HG03097 (cell line): ENCODE measurements around the gene WNT1.

Source experiments
- ATAC-seq: cut with Tn5 transposase; IDR thresholded peaks from one replicate; pipeline ENCODE4 v1.9.1; 2021; ENCODE audit not compliant: unreplicated experiment, low FRiP score

WNT1 gene

DNA sequence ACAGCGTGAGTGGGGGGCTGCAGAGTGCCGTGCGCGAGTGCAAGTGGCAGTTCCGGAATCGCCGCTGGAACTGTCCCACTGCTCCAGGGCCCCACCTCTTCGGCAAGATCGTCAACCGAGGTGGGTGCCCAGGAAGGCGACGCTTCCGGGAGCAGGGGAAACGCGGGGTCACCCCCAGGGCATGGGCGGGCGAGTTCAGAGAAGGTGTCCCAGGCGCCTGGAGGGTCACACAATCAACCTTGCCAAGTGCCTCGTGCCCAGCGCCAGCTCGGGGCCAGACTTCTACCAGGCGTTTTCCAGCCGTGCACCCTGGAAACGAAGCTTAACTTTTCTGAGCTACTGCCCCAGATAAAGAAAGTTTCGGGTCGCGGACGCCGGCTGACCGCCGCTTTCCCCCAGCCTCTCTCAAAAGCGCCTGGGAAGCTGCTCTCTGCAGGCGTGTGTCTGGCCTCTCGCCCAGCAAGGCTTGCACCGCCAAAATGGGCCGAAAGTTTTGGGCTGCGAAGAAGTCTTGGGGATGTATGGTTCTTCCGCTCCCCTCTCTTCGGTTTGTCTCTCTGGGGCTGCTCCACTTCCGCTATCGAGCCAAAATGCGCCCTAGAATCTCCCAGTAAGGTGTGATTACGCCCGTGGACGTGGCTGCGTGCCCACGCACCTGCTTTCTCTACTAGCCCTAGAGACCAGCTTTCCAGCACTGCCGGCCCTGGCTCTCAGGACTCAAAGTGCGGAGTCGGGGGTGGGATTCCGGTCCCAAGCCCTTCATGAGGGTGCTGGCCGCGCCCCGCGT is 1.7 kb downstream of the WNT1 start:
- no peak for ATAC-seq

DNA sequence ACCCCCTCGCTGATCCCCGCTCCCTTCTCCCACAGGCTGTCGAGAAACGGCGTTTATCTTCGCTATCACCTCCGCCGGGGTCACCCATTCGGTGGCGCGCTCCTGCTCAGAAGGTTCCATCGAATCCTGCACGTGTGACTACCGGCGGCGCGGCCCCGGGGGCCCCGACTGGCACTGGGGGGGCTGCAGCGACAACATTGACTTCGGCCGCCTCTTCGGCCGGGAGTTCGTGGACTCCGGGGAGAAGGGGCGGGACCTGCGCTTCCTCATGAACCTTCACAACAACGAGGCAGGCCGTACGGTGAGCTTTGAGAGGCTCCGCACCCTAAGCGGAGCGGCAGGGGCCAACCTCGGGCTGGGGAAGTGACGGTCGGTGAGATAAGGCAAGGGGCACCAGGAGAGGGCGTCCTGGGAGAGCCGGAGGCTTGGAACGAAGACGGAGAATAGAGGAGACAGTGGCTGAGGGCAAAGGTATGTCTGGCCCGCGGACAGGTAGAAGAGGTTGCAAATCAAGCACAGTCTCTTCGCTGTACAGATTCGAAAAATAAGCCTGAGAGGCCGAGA is 2.3 kb downstream of the WNT1 start:
- no peak for ATAC-seq

DNA sequence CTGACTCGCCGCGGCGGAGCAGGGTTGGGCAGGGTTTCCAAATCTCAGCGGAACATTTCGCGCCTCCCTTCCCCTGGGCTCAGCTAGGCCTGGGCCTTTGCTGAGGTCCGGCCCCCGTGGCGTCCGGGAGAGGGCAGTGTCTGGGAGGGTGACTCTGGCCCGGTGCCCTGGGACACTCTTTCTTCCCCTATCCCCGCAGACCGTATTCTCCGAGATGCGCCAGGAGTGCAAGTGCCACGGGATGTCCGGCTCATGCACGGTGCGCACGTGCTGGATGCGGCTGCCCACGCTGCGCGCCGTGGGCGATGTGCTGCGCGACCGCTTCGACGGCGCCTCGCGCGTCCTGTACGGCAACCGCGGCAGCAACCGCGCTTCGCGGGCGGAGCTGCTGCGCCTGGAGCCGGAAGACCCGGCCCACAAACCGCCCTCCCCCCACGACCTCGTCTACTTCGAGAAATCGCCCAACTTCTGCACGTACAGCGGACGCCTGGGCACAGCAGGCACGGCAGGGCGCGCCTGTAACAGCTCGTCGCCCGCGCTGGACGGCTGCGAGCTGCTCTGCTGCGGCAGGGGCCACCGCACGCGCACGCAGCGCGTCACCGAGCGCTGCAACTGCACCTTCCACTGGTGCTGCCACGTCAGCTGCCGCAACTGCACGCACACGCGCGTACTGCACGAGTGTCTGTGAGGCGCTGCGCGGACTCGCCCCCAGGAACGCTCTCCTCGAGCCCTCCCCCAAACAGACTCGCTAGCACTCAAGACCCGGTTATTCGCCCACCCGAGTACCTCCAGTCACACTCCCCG is 3.0 kb downstream of the WNT1 start:
- ATAC-seq, result no peak

DNA sequence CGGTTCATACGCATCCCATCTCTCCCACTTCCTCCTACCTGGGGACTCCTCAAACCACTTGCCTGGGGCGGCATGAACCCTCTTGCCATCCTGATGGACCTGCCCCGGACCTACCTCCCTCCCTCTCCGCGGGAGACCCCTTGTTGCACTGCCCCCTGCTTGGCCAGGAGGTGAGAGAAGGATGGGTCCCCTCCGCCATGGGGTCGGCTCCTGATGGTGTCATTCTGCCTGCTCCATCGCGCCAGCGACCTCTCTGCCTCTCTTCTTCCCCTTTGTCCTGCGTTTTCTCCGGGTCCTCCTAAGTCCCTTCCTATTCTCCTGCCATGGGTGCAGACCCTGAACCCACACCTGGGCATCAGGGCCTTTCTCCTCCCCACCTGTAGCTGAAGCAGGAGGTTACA is 3.6 kb downstream of the WNT1 start:
- no peak for ATAC-seq

DNA sequence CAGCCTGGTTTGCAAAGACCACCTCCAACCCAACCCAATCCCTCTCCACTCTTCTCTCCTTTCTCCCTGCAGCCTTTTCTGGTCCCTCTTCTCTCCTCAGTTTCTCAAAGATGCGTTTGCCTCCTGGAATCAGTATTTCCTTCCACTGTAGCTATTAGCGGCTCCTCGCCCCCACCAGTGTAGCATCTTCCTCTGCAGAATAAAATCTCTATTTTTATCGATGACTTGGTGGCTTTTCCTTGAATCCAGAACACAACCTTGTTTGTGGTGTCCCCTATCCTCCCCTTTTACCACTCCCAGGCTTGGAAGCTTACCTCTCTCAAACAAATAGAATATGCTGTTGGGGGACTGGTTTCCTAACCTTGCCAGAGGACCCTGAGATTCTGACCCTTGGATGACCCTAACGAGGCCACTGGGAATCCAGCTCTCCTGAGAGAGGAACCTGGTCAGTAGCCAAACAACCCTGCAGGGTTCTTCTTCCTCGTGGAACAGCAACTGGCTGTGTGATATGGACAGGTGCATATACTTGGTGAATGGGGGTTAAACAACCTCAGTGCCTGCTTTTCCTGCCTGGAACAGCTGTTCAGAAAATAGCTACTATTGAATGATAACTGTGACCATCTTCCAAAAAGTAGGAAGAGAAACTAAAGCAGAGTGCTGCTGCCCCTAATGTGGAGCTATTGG is 4.4 kb downstream of the WNT1 start:
- ATAC-seq, result no peak

DNA sequence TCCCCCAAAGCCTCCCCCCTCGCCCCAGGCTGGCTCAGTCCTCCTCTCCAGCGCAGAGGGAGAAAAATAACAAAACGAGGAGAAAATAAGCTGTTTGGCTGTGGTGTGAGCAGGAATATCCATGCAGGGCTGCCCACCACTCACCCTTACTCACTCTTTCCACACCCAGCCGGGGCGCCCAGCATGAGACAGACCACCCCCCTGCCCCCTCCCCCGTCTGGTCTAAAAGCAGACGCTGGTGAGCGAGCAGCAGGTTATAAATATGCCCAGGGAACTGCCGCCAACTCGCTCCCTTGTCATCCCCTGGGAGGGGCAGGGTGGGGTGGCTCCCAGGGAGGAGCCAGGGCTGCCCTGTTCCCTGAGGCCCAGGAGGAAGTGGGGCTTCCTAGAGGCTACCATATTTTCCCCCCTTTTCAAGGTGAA is 7.4 kb downstream of the WNT1 start:
- ATAC-seq, result no peak

DNA sequence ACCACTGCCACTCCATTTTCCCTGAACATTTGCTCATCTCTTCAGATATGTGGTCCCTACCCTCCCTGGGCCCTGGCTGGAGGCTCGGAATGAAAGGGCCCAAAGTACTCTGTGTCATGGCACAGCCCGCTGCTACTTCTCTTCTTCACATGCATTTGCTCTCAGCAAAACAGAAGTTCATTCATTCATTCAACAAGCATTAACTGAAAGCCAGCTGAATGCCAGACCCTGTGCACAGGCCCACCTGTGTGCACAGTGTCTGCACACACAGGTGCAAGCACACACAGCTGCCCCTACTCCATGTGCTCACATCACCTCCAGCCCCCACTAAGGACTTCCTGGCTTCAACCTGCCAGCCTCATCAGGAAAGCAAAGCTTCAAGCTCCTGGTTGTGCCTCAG is 7.8 kb downstream of the WNT1 start:
- ATAC-seq, result no peak

DNA sequence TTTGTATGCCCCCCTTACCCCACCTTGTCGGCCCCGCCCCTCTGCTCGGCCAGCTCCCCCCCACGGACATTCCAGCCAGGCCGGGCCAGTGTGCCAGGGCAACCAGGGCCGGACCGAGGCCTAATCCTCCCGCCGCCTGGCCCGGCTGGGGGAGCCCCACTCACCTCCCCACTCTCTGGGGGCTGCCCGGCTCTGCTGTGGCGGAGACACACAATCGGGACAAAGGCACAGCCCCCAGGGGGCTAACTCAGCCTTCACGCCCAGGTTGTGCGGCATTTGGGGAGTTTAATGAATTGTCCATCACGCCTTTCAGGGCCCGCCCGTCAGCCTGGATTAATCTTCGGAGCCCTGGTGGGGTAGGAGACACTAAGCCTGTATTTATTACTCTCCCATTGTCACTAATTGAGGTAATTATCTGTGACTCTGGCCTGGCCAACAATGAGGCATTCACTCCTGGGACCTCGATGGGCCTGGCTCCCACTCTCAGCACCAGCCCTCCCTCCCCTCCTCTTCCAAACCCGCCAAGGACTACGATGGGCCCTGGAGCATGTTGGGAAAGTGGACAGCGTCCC is 8.7 kb downstream of the WNT1 start:
- no peak for ATAC-seq

DNA sequence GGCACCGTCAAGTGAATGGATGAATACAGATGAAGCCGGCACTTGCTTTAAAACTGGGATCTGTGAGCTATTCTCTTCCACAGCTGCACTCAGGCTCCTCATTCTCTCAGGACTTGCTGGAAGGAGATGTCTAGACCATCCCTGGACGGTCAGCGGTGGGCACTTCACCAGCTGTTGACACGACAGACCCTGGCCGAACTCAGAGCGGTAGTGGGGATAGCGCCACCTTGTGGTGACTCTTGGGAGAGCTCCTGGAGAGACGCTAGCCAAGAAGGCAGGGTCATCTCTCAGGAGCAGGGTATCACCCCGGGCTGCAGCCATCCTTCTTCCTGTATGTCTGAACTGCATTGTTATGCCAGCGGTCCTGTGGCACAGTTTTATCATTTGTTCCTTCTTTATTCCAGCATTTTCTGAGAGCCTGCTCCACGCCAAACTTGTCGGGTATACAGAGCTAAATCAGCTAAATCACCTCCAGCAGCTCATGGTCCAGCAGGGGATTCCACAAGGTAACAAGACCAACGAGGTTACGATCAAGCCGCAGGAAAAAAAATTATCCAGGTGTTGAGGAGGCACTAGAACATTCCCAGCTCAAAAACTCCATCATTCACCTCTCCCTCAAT is 10.0 kb downstream of the WNT1 start:
- peak; percentile 58 for ATAC-seq

DNA sequence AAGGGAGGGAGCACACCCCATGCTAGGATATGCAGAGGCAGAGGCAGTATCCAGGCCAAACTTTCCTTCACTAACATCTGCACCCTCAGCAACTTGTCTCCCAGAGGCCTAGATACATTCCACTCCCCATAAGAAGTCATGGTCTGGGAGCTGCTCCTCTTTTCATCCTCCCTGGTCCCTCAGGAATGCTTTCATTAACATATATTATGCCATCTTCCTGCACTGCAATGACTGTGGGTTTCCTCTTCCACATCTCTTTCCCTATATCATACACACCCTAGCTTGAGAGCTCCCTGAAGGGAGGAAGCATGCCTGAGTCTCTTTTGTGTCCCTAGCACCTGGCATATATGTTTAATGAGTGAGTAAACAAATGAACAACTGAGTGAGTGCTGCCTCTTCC is 12.4 kb downstream of the WNT1 start:
- no peak for ATAC-seq

DNA sequence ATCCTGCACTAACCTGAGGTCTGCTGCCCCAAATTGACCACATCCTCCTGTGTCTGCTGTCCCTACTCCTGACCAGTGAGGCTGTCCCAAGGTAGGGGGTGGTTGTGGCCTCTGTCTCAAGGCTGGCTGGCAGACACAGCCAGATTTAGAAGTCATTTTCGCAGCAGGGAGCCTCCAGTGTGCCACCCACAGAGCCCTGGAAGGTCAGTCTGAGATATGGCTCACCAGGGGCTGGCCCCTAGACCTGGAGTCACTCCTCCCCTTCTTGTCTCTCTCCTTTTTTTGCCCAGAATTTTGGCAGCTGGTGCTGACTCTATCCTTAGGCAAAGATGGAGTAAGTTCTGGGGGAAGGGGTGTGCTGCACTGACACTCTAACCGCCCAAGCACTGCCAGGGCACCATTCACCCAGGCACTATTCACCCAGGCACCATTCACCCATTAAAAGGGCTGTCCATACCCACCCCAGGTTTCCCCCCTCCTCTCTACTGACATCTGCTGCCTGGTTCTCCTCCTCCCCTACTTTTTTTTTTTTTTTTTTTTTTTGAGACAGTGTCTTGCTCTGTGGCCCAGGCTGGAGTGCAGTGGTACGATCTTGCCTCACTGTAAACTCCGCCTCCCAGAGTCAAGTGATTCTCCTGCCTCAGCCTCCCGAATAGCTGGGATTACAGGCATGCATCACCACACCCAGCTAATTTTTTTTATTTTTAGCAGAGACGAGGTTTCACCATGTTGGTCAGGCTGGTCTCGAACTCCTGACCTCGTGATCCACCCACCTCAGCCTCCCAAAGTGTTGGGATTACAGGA is 13.3 kb downstream of the WNT1 start:
- no peak for ATAC-seq

DNA sequence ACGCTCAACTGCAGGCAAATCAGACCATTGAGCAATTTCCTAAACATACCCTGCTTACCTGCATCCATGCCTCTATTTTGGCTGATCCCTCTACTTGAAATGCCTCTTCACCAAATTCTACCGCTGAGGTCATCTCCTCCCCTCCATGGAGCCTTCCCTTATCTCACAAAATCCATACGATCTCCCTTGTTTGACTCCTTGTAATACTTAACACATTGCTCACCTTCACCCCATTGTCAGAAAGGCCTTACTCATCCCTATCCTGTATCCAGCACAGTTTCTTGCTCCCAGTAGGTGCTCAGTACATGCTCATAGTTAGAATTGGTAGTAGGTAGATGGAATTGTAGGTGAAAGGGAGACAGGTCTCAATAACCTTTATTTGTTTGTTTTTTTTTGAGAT is 15.7 kb downstream of the WNT1 start:
- ATAC-seq, result no peak

DNA sequence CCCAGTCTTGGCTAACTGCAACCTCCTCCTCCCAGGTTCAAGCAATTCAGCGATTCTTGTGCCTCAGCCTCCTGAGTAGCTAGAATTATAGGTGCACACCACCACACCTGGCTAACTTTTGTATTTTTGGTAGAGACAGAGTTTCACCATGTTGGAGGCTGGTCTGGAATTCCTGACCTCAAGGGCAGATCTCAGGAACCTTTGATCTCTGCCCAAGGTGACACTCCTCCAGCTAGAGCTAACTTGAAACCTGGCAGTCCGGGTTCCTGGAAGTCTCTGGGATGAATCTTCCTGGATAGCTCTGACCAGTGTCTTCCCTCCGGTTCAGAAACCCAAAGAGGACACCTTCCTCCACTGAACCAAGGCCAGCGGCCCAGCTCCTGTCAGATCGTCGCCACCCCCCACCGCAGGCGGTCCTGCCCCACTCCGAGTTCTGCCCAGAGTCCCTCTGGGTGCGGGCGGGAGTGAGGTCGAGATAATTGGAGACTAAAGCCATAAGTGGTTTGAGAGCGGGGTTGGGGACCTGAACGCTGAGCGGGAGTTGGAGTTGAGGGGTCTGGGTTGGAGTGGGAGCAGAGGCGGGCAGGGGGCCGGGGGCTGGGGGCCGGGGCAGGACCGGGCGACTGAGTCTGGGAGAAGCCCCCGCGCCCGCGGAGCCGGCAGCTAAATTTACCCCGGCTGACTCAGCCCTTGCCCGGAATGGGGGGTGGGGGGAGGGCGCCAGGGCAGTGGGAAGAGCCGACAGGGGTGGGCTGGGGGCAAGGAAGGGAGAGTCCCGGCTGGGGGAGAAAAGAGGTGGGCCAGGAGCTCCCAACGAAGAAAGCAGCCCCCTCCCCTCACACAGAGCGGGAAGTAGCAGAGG is 16.3 kb downstream of the WNT1 start:
- ATAC-seq, result no peak

DNA sequence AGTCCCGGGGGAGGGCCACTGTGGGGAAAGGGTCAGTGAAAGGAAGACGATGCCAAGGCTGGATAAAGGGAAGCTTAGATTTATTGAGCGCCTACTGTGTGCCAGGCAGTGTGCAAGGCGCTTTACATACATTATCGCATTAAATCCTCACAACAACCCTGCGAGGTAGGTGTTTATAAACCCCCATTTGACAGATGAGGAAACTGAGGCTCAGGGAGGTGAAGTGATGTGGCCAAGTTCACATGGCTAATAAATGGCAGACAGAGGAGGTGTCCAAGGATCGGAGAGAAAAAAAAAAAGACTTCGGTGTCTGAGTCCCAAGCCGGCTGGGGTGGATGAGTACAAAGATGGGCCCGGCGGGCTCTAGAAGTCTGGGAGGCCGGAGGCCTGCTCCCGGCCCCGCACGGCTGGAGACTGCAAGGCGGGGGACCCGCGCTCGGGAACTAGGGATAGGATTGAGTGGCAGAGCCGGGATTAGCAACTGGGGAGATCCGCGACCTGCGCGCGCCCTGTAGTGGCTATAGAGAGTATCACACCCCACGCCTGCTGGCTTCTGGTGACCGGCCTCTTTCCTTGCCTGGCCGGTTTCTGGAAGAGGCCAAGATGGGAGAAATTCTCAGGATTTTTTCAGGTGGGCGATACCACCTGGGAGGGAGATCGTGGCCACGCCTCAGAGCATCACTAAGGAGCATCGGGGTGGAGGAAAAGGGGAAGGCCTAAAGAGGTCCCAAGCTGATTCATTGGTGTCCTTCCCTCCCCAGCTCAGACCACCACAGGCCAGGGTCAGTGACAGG is 17.2 kb downstream of the WNT1 start:
- ATAC-seq, result no peak

DNA sequence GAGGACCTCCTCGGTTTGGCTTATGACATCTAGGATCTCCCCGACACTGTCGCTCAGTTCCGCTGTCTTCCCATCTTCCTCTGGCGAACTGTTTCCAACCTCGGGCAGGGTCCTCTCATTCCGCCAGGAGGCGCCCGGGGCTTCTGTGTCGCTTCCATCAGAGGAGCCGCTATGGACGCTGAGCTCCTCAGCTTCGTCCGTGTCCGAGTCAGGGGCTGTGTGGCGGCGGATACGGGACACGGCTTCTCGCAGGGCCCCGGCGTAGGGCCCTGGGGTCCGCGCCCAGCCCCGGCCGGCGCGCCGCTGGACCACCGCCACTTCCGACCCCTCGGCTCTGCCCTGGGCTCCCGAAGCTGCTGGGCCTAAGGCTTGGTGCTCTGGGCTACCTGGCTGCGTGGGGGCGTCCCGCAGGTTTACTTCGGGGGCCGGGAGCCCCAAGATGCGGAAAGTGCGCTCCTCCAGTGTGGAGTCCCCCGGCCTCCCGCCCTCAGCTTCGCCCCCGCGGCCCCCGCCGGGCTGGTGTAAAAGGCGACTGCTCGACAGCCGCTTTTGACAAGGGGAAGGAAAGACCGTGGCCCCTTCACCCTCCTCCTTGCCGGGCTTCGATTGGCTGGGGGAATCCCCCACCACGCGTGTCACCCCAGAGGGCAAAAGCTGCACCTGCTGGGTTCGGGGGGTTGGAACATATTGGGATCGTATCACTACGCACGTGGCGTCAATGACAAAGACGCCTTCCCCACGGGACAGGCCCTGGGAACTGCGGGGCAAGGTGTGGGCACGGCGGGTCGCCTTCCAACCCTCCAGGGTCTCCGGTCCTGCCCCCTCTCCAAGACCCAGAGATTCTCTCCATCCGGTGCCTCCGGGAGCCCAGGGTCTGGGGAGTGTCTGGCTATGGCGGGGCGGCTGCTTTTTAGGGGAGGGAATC is 18.9 kb downstream of the WNT1 start:
- no peak for ATAC-seq

DNA sequence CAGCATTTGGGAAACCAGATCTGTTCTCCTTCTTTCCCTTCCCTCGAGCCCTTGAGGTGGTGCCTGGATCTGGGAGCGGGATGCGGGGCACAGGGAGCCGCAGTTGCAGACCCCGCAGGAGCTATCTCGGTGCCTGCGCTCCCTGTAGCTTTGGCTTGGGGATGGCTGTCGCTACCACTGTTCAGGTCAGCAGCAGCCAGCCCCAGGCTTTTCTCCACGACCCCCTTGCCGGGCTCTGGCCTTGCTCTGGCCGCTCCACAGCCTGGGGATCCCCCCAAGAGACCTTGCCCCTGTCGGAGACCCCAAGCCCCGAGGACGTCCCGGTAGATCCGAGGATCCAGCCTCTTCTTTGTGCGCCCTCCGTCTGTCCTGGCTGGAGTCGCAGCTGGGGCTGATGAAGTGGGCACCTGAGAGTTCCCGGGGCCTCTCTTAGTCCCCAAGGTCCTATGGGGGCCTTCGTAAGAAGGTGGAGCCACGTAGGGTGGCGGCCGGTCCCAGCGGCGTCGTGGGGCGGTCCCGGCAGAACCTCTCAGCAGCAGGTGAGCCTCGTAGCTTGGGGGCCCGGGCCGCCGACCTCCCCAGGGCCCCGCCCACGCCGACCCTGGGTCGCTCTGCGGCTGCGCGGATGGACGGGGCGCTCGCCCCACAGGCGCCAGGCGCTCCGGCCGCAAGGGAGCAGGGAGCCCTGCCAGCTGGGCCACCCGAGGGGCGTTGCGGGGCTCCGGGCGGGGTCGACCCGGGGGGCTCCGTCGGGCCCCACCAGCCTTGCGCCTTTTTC is 19.8 kb downstream of the WNT1 start:
- no peak for ATAC-seq
